GM20000 (cell line): ENCODE data around the gene MS4A6A.
"Not testable (repeated sequence)": the region's sequence is repeated elsewhere in the genome, so short reads cannot be mapped to it uniquely, and the experiment has no call there.

Experiments
- DNase-seq: peaks from one replicate; pipeline ENCODE4 v3.0.0; 2012; ENCODE audit warnings: low spot score
- TF ChIP-seq, protein P1 (sequence below): IDR thresholded peaks from 2 replicates; pipeline ENCODE4 v1.5.1; 2012; ENCODE audit warnings: mild to moderate bottlenecking, control low read depth; ENCODE audit errors: extremely low read depth, missing control alignments

The MS4A6A gene

DNA sequence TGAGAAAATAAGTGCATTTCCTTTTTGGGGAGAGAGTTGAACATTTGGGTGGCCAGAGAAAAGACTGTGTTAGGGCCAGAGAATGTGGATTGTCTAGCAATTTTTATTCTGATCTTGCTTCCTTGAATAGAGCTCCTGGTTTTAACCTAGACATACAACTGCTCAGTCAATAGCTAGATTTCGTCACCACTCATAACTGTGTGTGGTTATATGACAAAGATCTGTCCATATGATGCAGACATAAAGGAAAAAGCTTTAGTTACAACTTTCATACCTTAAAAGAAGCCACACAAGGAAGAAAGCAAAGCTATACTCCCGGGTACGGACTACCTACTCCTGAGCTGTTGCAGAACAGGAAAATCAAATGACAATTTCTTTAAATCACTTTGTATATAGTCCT is 37.2 kb downstream of the MS4A6A start:
- TF ChIP-seq, protein P1, sequence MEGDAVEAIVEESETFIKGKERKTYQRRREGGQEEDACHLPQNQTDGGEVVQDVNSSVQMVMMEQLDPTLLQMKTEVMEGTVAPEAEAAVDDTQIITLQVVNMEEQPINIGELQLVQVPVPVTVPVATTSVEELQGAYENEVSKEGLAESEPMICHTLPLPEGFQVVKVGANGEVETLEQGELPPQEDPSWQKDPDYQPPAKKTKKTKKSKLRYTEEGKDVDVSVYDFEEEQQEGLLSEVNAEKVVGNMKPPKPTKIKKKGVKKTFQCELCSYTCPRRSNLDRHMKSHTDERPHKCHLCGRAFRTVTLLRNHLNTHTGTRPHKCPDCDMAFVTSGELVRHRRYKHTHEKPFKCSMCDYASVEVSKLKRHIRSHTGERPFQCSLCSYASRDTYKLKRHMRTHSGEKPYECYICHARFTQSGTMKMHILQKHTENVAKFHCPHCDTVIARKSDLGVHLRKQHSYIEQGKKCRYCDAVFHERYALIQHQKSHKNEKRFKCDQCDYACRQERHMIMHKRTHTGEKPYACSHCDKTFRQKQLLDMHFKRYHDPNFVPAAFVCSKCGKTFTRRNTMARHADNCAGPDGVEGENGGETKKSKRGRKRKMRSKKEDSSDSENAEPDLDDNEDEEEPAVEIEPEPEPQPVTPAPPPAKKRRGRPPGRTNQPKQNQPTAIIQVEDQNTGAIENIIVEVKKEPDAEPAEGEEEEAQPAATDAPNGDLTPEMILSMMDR, result no peak
- DNase-seq, result no peak

DNA sequence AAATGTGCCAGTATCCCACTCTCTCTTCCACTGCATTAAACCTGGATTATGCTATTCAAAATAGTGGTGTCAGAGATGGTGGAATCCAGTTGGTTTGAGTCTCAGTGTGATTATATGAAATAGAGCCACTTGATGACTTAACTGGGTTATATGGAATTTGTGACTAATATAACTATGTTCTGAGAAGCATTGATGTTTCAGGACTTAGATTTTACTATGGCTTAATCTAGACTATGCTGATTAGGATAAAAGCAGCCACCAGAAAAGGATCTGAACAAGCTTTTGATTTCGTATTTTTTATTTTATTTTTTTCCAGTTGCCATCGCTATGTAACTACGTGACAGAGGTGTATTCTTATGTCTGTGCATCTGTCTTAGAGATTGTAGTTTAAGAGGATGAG is 39.1 kb downstream of the MS4A6A start:
- TF ChIP-seq, protein P1, result no peak
- DNase-seq, result no peak

DNA sequence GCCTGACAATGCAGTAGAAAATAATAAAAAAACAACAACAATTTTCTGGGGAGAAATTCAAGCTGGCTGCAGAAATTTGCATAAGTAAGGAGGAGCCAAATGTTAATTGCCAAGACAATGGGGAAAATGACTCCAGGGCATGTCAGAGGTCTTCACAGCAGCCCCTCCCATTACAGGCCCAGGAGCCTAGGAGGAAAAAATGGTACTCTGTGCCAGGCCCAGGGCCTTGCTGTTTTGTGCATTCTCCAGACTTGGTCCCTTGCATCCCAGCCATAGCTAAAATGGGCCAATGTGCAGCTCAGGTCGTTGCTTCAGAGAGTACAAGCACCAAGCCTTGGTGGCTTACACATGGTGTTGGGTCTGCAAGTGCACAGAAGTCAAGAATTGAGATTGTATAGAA is 49.0 kb downstream of the MS4A6A start:
- TF ChIP-seq, protein P1, result no peak
- no peak for DNase-seq

DNA sequence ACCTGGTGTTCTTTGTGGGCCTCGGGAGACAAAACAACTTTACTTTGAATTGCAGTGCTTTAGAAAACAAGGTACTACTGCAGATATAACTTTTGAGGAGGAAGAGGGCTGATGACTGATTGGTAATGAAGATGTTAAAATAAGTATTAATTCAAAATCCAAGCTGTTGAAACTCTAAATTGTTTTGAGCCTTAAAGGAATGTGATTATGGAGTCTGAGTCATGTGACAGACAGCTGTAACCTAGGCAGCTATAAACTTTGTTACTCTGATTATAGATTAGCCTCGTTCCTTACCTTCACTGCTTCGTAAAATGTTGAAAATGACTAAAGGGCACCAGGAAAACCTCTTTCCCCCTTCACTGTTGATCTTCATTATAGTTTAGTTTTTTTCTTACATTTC is 51.0 kb downstream of the MS4A6A start:
- TF ChIP-seq, protein P1, result no peak
- no peak for DNase-seq

DNA sequence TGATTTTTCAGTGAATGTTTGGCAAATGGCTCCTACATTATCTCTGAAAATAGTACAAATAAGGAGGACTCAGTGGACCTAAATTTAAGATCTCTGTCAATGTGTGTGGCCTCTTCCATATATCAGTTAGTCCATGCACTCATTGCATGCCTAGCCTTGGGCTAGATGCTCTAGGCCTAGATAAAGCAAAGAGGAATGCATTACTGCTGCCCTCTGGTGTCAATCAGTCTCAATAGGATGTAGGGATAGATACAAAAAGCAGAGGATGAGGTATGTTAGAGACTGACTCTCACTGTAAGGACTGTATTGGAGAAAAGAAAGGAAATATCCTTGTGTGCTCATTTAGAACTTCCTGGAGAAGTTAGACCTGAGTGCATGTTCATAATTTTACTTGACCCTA is 52.4 kb downstream of the MS4A6A start:
- peak; percentile 33 for DNase-seq
- TF ChIP-seq, protein P1, result no peak

DNA sequence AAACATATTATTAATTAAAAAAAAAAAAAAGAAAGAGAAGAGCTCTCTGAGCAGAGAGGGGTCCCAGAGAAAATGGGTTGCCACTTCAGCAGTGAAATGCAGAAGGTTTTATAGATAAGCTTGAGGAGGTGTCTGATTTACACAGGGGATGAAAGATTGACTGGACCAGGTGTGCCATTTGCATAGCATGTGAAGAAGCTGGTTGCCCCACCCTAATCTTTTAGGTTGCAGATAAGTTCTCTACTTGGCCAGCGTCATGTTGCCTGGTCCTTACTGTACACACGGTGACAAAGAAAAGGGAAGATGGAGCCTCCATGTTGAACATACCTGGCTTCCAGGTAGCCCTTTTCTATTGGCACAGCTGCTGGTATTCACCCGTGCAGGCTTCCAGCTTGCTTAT is 53.0 kb downstream of the MS4A6A start:
- TF ChIP-seq, protein P1, result no peak
- no peak for DNase-seq

DNA sequence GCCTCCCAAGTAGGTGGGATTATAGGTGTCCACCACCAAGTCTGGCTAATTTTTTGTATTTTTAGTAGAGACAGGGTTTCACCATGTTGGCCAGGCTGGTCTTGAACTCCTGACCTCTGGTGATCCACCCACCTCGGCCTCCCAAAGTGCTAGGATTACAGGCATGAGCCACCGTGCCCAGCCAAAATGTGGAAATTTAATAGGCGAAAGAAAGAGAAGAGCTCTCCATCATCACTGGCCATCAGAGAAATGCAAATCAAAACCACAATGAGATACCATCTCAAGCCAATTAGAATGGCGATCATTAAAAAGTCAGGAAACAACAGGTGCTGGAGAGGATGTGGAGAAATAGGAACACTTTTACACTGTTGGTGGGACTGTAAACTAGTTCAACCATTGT is 54.0 kb downstream of the MS4A6A start:
- not testable (repeated sequence) for DNase-seq

DNA sequence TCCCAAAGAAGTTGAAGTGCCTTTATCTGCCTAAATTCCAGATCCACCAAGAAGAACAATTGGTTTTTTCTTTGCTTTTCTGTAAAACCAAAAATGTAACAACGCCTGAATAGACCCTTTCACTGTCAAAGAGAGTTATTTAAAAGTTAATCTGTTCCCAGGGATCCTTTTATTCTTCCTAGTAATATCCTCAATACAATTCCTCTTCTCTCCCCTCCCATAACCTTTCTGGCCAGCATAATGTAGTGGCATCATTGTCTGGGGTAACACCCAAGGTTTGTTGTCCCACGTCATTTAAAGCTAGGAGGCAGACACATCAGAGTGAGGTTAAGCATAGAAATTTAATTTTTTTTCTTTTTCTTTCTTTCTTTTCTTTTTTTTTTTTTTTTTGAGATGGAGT is 54.5 kb downstream of the MS4A6A start:
- TF ChIP-seq, protein P1, result no peak
- no peak for DNase-seq
